A673 (cell line): Measurements from ENCODE around the gene HPS4. TPM values are rescaled to one million over a fixed set of nuclear protein-coding genes. Genes with fewer than 3 reads are reported as not detected.
A peak's percentile ranks its signal among the peaks of the same experiment; 100 is the strongest.

Experiments used
- BruUV-seq: library from RNA; stranded (reverse); fragments of 400-500 nt; replicated peaks from 2 replicates; lab custom pipeline; 2021; lab: Mats Ljungman, UMichigan
- CTCF ChIA-PET: fragments of 300-600 bp; sonication (Branson Sonifier 250); formaldehyde crosslinking; loops from one replicate; lab custom pipeline; 2022; ENCODE audit warnings: antibody characterized with exemption; lab: Charles Lee
- POLR2A ChIA-PET: fragments of 300-600 bp; sonication (Branson Sonifier 250); formaldehyde crosslinking; loops from one replicate; lab custom pipeline; 2022; ENCODE audit warnings: antibody characterized with exemption; ENCODE audit not compliant: low non-redundant PET; lab: Charles Lee
- DNase-seq: peaks from one replicate; pipeline ENCODE4 v3.0.0-alpha.2; 2015; ENCODE audit warnings: low spot score
- H3K27ac ChIP-seq: fragments of 200-600 bp; sonication (generic); 2 replicates; pipeline ENCODE4 v1.5.1; 2016; ENCODE audit warnings: mixed run types, low read depth, mild to moderate bottlenecking, mixed read lengths, antibody characterized with exemption, low read length; ENCODE audit not compliant: poor library complexity, severe bottlenecking
- H3K27me3 ChIP-seq: fragments of 200-600 bp; sonication (generic); replicated peaks from 2 replicates; pipeline ENCODE4 v1.6.1; 2017; ENCODE audit warnings: mixed run types, low read depth, mild to moderate bottlenecking, mixed read lengths, antibody characterized with exemption, low read length; ENCODE audit not compliant: insufficient read depth, poor library complexity
- H3K36me3 ChIP-seq: fragments of 200-600 bp; sonication (generic); 2 replicates; pipeline ENCODE4 v1.6.1; 2016; ENCODE audit warnings: mixed run types, mild to moderate bottlenecking, mixed read lengths, antibody characterized with exemption, low read length; ENCODE audit not compliant: insufficient read depth, poor library complexity, severe bottlenecking
- H3K4me1 ChIP-seq: fragments of 200-600 bp; sonication (generic); 2 replicates; pipeline ENCODE4 v1.6.1; 2017; ENCODE audit warnings: mixed run types, mild to moderate bottlenecking, mixed read lengths, antibody characterized with exemption, low read length; ENCODE audit not compliant: insufficient read depth, poor library complexity, severe bottlenecking
- H3K4me3 ChIP-seq: fragments of 200-600 bp; sonication (generic); 2 replicates; pipeline ENCODE4 v1.5.1; 2016; ENCODE audit warnings: low read depth, mixed run types, mild to moderate bottlenecking, mixed read lengths, low read length; ENCODE audit not compliant: poor library complexity, severe bottlenecking
- H3K9me3 ChIP-seq: fragments of 200-600 bp; sonication (generic); 2 replicates; pipeline ENCODE4 v1.6.1; 2016; ENCODE audit warnings: mixed run types, low read depth, mild to moderate bottlenecking, mixed read lengths, antibody characterized with exemption, low read length; ENCODE audit not compliant: poor library complexity, severe bottlenecking
- CTCF ChIP-seq: fragments of 300-800, 200-600 bp; sonication (generic); conservative IDR thresholded peaks from 2 replicates; pipeline ENCODE4 v1.5.1; 2017; ENCODE audit warnings: low read depth, mild to moderate bottlenecking, antibody characterized with exemption, low read length, moderate library complexity, mixed read lengths
- EZH2 ChIP-seq: fragments of 200-600 bp; sonication (generic); IDR thresholded peaks from 2 replicates; pipeline ENCODE4 v1.6.1; 2017; ENCODE audit warnings: borderline replicate concordance, low read depth, mild to moderate bottlenecking, mixed read lengths, antibody characterized with exemption, low read length; ENCODE audit not compliant: poor library complexity, severe bottlenecking
- intact Hi-C: fragments of 100-400 bp; cut with micrococcal nuclease; formaldehyde crosslinking; loops from one replicate; pipeline ENCODE4 v1.10.0; 2022; ENCODE audit not compliant: unreplicated experiment
- total RNA-seq: library from RNA; stranded (reverse); gene quantifications from 2 replicates; pipeline ENCODE4 v1.2.3, GENCODE V29; 2021

The HPS4 gene
- total RNA-seq, 1 experiment from 2014 or later = 47.9 TPM

- TF ChIP-seq EZH2 = no peak
- no peak for TF ChIP-seq CTCF
- POLR2A ChIA-PET = interaction anchor here (0.5 kb wide), 1 partner anchor 11 kb away, joined by 5 read pairs; no protein-coding TSS in a partner anchor
Measured at GRCh38 chr22:26485013-26485412, 1.4 kb upstream of the HPS4 start.

GRCh38 chr22:26484360-26484706 lies 750 bp upstream of the HPS4 start:
- H3K27me3 ChIP-seq = no peaks in the 10 kb centered on the region
- H3K9me3 ChIP-seq = no peaks in the 10 kb centered on the region
- BruUV-seq = TSS peak; percentile 55
- H3K4me3 ChIP-seq = peak overlapping the region; percentile 97
- no peak for DNase-seq
- ChIA-PET CTCF (no interaction called here), POLR2A (no interaction called here)
- peak overlapping the region; percentile 94 for H3K27ac ChIP-seq
- H3K36me3 ChIP-seq = peaks cover 18% of the 10 kb centered on the region
- no peak for TF ChIP-seq EZH2
- TF ChIP-seq CTCF = no peak
- intact Hi-C loops = no loop called here
- H3K4me1 ChIP-seq = peaks cover 39% of the 10 kb centered on the region

More at GRCh38 chr22:26485013-26485412, 1.4 kb upstream of the HPS4 start:
- no TSS peak for BruUV-seq
- Histone ChIP-seq H3K36me3 (peaks cover 25% of the 10 kb centered on the region), H3K27me3 (no peaks in the 10 kb centered on the region), H3K4me3 (peak overlapping the region; percentile 97), H3K4me1 (peaks cover 36% of the 10 kb centered on the region), H3K9me3 (no peaks in the 10 kb centered on the region), H3K27ac (peak overlapping the region; percentile 11)
- DNase-seq = no peak
- intact Hi-C loops = no loop called here
- CTCF ChIA-PET = no interaction called here

GRCh38 chr22:26483043-26483438 lies 542 bp downstream of the HPS4 start:
- TF ChIP-seq CTCF (no peak), EZH2 (no peak)
- H3K4me1 ChIP-seq = peaks cover 39% of the 10 kb centered on the region

More at GRCh38 chr22:26483043-26483438, 542 bp downstream of the HPS4 start:
- POLR2A ChIA-PET = interaction anchor here (0.6 kb wide), 1 partner anchor 1370 kb away, joined by 4 read pairs; no protein-coding TSS in a partner anchor
- peaks cover 8% of the 10 kb centered on the region for H3K36me3 ChIP-seq
- intact Hi-C loops = no loop called here
- H3K9me3 ChIP-seq = no peaks in the 10 kb centered on the region
- no TSS peak for BruUV-seq
- H3K4me3 ChIP-seq = peak overlapping the region; percentile 97
- CTCF ChIA-PET = interaction anchor here (0.7 kb wide), 2 partner anchors 21 to 183 kb away, joined by 3 to 4 read pairs; no protein-coding TSS in a partner anchor
- no peaks in the 10 kb centered on the region for H3K27me3 ChIP-seq
- DNase-seq = no peak
- H3K27ac ChIP-seq = peak overlapping the region; percentile 94
